Retinal pigment epithelial cell (primary cell): ENCODE results near the gene SMPD3.
A peak's percentile ranks its signal among the peaks of the same experiment; 100 is the strongest.

Source experiments
- DNase-seq: peaks from one replicate; pipeline ENCODE4 v3.0.0-alpha.2; 2010; ENCODE audit warnings: low read depth
- H3K4me3 ChIP-seq: 2 replicates; pipeline ENCODE4 v1.5.1; 2011; ENCODE audit warnings: mild to moderate bottlenecking, low read length, control low read depth, moderate library complexity
- TF ChIP-seq, protein P1 (sequence below): conservative IDR thresholded peaks from 2 replicates; pipeline ENCODE4 v1.5.1; 2011; ENCODE audit warnings: low read depth, low read length, control low read depth, inconsistent platforms

The SMPD3 gene

DNA sequence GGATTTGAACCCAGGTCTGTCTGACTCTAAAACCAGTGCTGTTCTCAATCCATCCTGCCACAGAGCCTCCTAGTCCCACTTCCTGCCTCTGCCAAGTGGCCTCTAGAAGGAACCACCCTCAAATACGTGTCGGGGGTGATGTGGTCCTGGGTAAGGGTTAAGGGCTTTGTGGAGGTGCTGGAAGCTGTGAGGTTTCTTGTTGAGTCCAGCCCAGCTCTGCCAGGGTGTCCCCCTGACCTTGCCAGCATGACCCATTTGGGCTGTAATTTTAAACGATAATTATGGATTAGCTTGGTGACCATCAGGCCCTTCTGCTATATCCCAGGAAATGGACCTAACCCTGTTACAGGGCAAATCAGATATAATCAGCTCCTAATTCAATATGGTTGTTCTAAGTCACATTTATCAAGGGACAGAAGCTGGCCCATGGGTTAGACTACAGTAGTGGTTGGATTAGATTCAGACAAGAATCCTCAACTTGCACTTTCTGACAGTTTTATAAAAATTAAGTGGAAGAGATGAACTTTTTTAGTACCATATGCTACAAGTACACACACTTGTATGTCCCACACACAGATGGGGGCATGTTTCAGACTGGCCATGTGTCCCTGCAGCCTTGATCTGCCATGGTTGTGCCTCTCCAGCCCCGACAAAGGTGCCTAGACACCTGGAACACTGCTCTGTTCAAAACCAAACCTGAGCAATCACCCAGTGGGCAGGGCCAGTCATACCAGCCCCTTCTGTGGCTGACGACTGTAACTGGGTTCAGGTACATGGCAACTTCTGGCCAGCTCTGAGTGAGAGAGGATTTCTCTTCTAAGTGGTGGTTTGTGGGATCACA lies 48.0 kb downstream of the SMPD3 start:
- TF ChIP-seq, protein P1, sequence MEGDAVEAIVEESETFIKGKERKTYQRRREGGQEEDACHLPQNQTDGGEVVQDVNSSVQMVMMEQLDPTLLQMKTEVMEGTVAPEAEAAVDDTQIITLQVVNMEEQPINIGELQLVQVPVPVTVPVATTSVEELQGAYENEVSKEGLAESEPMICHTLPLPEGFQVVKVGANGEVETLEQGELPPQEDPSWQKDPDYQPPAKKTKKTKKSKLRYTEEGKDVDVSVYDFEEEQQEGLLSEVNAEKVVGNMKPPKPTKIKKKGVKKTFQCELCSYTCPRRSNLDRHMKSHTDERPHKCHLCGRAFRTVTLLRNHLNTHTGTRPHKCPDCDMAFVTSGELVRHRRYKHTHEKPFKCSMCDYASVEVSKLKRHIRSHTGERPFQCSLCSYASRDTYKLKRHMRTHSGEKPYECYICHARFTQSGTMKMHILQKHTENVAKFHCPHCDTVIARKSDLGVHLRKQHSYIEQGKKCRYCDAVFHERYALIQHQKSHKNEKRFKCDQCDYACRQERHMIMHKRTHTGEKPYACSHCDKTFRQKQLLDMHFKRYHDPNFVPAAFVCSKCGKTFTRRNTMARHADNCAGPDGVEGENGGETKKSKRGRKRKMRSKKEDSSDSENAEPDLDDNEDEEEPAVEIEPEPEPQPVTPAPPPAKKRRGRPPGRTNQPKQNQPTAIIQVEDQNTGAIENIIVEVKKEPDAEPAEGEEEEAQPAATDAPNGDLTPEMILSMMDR: no peak
- DNase-seq: no peak
- no peak overlapping the region for H3K4me3 ChIP-seq

DNA sequence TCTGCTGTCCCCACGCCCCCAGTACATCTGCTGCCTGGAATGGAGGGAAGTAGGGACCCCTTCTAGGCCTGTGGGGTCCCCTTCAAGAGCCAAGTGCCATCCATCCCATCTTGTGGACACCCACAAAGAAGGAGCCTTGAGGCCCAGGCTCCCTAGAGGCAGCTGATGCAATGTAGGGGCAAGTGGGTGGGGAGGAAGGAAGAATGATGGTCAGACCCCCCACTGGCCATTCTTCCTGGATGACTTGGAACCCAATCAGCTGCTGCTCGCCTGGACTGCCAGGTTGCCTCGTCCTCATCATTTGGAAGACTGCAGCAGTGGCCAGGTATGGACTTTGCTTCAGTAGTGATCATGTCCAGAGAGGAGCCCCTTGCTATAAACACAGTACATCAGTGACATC lies 48.9 kb downstream of the SMPD3 start:
- no peak for DNase-seq
- no peak overlapping the region for H3K4me3 ChIP-seq
- TF ChIP-seq, protein P1: no peak

DNA sequence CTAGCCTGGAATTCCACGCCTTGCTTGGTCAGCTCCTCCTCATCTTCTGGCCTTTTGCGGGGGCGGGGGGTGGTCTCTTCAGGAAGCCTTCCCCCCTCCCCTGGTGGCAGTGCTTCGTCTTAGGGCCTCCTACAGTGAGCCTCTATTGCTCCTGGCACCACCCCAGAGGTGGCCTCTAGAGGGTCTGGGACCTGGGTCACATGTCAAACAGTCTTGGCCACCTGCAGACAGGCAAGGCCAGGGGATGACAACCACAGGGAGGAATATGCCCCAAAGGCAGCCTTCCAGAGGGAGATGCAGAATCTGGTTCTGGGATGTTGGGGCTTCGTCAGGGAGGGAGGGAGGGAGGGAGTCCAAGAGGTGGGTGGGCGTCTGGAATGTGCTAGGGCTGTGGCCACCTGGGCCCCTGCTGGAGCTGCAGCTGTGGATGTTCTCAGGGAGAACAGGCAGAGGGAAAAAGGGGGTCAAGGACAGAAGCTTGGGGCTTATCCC lies 50.6 kb downstream of the SMPD3 start:
- no peak overlapping the region for H3K4me3 ChIP-seq
- DNase-seq: no peak
- TF ChIP-seq, protein P1: no peak

DNA sequence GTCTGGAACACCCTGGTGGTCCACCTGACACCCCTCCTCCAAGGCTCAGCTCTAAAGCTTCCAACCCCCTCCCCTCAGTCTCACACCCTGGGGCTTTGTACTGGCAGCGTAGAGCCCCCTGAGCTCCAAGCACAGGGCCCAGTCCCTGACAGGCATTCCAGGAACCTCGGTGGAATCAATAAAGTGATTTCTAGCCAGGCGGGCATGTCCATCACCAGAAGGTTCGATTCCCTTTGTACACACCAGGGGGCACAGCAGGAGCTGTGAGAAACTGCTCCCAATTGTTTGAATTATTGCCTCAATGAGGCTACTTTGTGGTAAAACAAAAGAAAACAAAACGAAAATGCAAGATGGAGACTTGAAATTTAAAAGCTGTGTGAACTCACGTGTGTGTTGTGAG lies 51.8 kb downstream of the SMPD3 start:
- DNase-seq: peak; percentile 14

DNA sequence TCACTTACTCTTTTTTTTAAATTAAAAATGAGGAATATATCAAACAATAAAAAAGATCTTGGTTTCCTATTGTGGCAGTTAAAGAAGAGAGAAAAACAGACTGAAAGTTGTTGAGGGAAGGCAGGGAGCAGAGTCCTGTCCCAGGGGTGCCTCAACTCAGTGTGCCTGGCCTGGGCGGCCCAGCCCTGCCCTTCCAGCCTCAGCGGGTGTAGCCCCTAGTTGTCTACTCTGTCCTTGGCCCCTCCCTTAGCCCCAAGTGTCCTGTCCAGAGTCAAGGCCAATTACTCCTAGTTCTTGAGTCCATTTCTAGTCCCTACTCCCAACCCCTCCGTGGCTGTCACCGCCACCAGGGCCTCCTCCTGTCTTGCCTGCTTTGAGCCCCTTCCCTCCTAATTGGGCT lies 52.5 kb downstream of the SMPD3 start:
- DNase-seq: no peak
- no peak overlapping the region for H3K4me3 ChIP-seq
- TF ChIP-seq, protein P1: no peak

More for the DNA sequence above, 51.8 kb downstream of the SMPD3 start:
- H3K4me3 ChIP-seq: no peak overlapping the region
- TF ChIP-seq, protein P1: peak; percentile 82

DNA sequence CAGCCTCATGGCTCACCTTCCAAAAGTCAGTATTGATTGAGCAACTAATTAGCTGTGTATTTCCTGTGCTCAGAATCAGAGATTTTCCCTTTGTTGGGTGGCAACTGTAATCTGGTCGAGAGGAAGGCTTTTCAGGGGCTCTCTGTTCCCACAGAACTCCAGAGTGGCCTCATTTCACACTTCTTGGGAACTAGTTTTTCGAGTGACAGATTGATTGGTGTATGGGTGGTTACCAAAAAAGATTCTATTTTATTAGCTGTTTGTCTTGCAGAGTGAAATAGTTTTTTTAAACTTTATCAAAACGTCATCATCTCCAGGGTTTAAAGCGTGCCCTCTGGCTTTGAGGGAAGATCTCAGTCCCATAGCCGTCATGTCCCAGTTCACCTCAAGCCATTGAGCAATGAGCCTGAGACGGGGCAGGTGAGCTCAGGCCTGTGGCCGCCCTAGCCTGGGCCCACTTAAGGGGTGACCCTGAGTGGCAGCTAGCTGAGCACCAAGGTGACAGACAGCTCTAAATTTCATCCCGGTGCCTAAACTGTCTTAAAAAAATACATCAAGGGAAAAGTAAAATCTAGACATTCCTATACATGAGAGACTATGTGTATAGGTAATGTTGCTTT lies 53.0 kb downstream of the SMPD3 start:
- DNase-seq: no peak
- H3K4me3 ChIP-seq: no peak overlapping the region
- TF ChIP-seq, protein P1: no peak
